ENCODE results near the gene EMP1.

EMP1 gene

GRCh38 chr12:13248964-13249363, 52.4 kb downstream of the EMP1 start:
- DNase-seq (ENCODE audit: low spot score) = no peak
- in situ Hi-C loops (cut with MboI; ENCODE audit: low pct_unique_long_range_greater_than_20kb, low sequenced_read_pairs, unreplicated experiment) = no loop called here
- TF ChIP-seq CTCF (IDR thresholded peaks at IDR 0.05; ENCODE audit: extremely low read depth, insufficient read depth, missing control alignments) = no peak

GRCh38 chr12:13250416-13250815, 53.9 kb downstream of the EMP1 start:
- in situ Hi-C loops (cut with MboI; ENCODE audit: low pct_unique_long_range_greater_than_20kb, low sequenced_read_pairs, unreplicated experiment) = no loop called here
- no peak for TF ChIP-seq CTCF (IDR thresholded peaks at IDR 0.05; ENCODE audit: extremely low read depth, insufficient read depth, missing control alignments)
- no peak for DNase-seq (ENCODE audit: low spot score)

GRCh38 chr12:13251521-13251920, 55.0 kb downstream of the EMP1 start:
- no peak for TF ChIP-seq CTCF (IDR thresholded peaks at IDR 0.05; ENCODE audit: extremely low read depth, insufficient read depth, missing control alignments)
- DNase-seq (ENCODE audit: low spot score) = no peak
- in situ Hi-C loops (cut with MboI; ENCODE audit: low pct_unique_long_range_greater_than_20kb, low sequenced_read_pairs, unreplicated experiment) = no loop called here

- no peak for TF ChIP-seq CTCF (IDR thresholded peaks at IDR 0.05; ENCODE audit: extremely low read depth, insufficient read depth, missing control alignments)
- no peak for DNase-seq (ENCODE audit: low spot score)
- in situ Hi-C loops (cut with MboI; ENCODE audit: low pct_unique_long_range_greater_than_20kb, low sequenced_read_pairs, unreplicated experiment) = no loop called here
Measured at GRCh38 chr12:13252024-13252423, 55.5 kb downstream of the EMP1 start.

- no peak for TF ChIP-seq CTCF (IDR thresholded peaks at IDR 0.05; ENCODE audit: extremely low read depth, insufficient read depth, missing control alignments)
- no peak for DNase-seq (ENCODE audit: low spot score)
- in situ Hi-C loops (cut with MboI; ENCODE audit: low pct_unique_long_range_greater_than_20kb, low sequenced_read_pairs, unreplicated experiment) = no loop called here
Measured at GRCh38 chr12:13252616-13253015, 56.1 kb downstream of the EMP1 start.

GRCh38 chr12:13253966-13254760, 57.6 kb downstream of the EMP1 start:
- no peak for TF ChIP-seq CTCF (IDR thresholded peaks at IDR 0.05; ENCODE audit: extremely low read depth, insufficient read depth, missing control alignments)
- in situ Hi-C loops (cut with MboI; ENCODE audit: low pct_unique_long_range_greater_than_20kb, low sequenced_read_pairs, unreplicated experiment) = no loop called here
- no peak for DNase-seq (ENCODE audit: low spot score)
